Suprapubic skin (tissue), 4 donors: Measurements from ENCODE around the gene AS3MT.

ENCODE experiments used
- CTCF ChIP-seq, 2 donors: fragments of 200-600 bp in 1 of 2; fragments of 450-650 bp in 1 of 2; sonication (generic) in 1 of 2; IDR thresholded peaks; one replicate each; pipeline ENCODE4 v1.5.1; 2016 to 2019; ENCODE audit warnings: antibody characterized with exemption in 2 of 2, mild to moderate bottlenecking in 1 of 2, moderate library complexity in 1 of 2
- POLR2A ChIP-seq, 2 donors: fragments of 450-650 bp; IDR thresholded peaks; one replicate each; pipeline ENCODE4 v1.6.1; 2017; ENCODE audit warnings: antibody characterized with exemption in 2 of 2, mild to moderate bottlenecking in 2 of 2, moderate library complexity in 2 of 2
- POLR2AphosphoS5 ChIP-seq, 3 donors: sonication (generic); formaldehyde crosslinking; IDR thresholded peaks; one replicate each; pipeline ENCODE4 v1.6.1; 2017; ENCODE audit warnings: antibody characterized with exemption in 3 of 3

GRCh38 chr10:102888048-102888447 lies 18.8 kb downstream of the AS3MT start:
- TF ChIP-seq CTCF (IDR thresholded peaks at IDR 0.05): no peak
- no peak for TF ChIP-seq POLR2A (IDR thresholded peaks at IDR 0.05)
- no peak for TF ChIP-seq POLR2AphosphoS5 (IDR thresholded peaks at IDR 0.05)
